Forelimb muscle (tissue), 1 donor: ENCODE results near the gene VEGFD. TPM values are rescaled to one million over a fixed set of nuclear protein-coding genes. Genes with fewer than 3 reads are reported as not detected.
A peak's percentile ranks its signal among the peaks of the same experiment; 100 is the strongest.

Experiments
- DNase-seq: peaks from one replicate; pipeline ENCODE4 v3.0.0-alpha.2; 2013; ENCODE audit warnings: low read depth
- polyA plus RNA-seq: library from polyadenylated mRNA; unstranded; fragments of 120-200 nt; gene quantifications from one replicate; pipeline ENCODE4 v1.2.1, GENCODE V29; 2013; ENCODE audit not compliant: insufficient read length

The VEGFD gene
- polyA plus RNA-seq, 1 donor = 0.59 TPM

DNA sequence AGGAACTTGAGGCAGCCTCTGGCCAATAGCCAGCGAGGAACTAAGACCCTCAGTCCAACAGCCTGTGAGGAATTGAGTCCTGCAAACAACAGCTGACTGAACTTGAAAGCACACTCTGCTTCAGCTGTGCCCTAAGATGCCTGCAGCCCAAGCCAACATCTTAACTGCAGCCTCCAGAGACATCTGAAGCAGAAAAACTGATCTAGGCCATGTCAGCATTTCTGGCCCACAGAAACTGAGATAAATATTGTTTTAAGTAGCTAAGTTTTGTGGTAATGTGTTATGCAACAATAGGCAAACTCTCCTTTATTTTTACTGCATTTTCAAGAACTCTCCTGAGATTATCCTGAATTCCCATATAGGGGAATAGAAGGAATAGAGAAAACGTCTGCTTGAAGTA is 24.5 kb downstream of the VEGFD start:
- DNase-seq = no peak

DNA sequence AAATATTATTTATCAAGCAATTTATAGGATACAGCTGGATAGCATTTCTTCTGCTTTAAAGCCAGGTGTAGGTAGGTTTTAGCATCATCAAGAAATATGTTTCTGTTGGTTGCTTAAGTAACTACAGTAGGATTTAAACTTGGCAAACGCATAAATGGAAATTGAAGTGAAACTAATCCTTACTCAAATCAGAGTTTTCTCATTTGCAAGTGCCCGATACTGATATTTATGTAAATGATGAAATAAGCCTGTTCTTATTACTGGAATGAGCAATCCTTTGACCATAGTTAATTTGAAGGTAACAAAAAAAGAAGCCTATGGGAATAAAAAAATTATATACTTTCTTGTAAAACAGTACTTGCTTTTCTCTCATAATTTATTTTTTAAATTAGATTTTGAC is 25.7 kb downstream of the VEGFD start:
- DNase-seq = no peak

DNA sequence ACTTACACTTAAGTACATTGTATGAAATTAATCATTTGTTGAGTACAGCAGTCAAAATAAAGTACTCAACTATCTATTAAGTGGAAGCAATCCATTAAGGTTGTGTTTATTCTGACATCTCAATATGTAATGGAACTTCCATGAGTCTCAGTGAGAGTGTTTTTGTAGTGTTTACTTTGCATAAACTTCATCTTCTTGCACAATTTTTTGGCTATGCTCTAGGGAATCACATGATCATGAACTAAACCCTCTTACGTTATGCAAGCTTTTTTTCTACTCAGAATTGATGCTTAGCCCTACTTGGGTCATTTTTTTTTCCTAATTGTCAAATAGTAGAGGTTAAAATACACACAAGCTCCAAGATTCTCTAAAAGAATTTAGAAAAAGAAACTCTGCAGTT is 27.8 kb downstream of the VEGFD start:
- DNase-seq = peak; percentile 29

DNA sequence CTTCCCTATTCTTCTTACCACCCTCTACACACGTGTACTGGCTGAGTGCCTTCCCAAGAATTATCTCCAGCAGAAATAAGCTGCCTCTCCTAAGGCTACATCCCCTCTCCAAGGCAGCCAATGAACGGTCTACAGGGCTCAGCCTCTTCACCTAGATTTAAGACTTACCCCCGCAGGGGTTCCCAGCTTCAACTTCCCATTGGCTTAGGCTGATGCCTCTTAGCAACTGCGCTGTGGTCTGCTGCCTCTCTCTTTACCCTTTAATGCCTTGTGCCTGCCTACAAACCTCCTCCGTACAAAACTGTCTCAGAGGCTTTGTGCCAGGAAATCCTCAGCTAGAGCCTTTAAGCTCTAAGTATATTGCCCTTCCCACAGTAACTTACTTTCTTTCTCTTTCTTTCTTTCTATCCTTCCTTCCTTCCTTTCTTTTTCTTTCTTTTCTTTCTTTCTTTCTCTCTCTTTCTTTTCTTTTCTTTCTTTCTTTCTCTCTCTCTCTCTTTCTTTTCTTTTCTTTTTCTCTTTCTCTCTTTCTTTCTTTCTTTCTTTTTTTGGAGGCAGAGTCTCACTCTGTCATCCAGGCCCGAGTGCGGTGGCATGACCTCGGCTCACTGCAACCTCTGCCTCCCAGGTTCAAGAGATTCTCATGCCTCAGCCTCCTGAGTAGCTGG is 33.8 kb downstream of the VEGFD start:
- DNase-seq = no peak

DNA sequence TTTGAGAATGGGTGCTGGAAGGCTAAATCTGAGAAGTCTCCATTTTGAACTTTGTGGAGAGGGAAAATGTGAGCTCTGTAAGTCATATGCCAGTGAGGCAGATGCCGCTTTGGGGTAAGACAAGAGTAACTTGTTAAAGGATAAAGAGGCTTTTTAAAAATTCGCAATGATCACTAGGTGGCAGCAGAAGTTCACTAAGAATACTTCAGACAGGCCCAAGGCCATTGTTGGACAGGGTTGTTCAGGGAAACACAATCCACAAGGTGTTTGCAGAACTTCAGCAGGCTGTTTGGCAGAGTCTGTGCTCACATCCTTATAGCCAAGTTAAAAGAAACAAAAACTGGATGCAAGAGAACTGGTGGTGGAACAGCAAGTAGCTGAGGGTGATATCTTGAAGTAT is 35.2 kb downstream of the VEGFD start:
- DNase-seq = peak; percentile 35

DNA sequence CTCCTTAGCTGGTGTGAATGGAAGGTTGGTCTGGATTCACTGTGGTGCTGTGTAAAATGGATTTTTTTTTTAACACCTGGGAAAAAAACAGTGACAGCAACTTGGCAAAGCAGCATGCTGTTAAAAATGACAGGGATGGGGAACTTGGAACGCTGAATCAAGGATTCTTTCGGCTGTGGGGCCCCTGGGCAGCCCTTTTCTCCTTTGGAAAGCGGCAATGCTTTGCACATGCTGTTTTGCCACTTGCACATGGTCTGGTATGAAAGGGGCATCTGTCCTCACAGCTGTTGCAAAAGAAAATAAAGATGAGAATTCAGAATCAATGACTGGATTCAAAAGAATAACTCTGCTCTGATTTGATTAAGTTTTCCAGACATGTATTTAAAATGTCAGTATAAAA is 38.2 kb downstream of the VEGFD start:
- DNase-seq = no peak

DNA sequence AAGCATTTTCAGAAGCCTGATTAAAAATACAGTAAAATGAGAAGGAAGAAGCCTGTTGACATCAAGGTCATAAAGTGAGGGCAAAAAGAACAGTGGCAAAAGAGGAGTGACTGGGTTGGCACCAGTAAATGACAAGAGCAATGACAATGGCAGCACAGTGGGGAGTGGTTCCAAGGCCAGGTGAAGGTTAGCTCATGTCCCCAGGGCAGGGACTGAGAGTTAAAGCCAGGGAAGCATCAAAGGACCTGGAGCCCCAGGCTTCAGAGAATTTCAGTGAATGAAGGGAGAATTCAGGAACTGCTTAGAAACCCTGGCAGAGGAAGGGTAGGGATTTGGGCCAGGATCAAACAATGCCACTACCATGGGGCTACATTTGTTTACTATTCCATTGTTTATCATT is 40.1 kb downstream of the VEGFD start:
- DNase-seq = no peak

DNA sequence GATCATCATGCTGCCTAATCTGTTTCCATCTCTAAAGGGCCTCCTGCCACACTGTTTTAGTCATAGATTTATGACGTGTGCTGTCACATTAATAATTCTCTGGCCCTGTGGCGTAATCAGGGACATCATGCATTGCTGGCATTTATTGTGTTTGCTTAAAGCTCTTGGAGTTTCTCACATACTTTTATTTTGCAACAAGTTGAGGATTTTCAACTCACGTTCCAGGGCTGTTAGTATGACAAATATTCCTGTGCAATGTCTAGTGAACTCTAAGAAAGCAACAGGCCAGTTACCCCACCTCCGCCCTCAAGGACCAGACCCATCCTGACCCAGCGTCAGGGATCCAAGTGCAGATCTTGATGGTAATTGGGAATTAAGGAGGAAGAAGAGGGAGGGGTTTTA is 41.1 kb downstream of the VEGFD start:
- no peak for DNase-seq

DNA sequence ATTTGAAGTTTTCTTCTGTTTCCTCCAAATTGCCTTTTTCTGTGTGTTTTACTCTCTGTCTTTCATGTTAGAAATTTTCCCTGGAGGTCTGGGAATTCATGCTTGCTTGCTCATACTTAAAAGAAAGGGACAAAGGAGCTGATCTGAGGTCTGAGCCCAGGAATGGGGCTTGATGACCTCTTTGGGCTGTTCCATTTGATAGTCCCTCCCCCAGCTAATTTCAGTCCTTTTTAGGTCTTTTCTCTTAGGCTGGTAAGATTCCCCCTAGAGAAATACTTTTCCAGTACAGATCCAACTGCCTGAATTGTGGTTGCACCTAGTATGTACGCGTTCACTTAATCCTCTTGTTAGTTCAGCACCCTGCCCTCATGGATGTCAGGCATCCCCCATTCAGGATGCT is 43.3 kb downstream of the VEGFD start:
- no peak for DNase-seq

DNA sequence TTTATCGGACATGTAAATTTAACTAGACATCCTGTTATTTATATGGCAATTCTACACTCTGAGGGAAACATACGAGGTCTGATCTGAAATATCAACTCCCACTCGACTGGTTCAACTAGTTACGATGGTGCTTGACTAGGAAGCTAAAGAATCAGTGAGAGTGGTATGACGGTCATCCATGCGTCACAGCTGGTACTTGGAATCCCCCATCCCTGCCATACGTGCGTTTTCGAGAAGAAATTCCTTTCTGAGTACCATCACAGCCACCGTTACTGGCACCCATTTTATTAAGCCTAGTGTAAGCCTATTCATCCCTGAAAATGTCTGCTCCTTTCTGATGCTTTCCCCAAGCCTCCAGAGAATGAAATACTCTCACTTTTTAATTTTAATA is 48.2 kb downstream of the VEGFD start:
- DNase-seq = no peak

DNA sequence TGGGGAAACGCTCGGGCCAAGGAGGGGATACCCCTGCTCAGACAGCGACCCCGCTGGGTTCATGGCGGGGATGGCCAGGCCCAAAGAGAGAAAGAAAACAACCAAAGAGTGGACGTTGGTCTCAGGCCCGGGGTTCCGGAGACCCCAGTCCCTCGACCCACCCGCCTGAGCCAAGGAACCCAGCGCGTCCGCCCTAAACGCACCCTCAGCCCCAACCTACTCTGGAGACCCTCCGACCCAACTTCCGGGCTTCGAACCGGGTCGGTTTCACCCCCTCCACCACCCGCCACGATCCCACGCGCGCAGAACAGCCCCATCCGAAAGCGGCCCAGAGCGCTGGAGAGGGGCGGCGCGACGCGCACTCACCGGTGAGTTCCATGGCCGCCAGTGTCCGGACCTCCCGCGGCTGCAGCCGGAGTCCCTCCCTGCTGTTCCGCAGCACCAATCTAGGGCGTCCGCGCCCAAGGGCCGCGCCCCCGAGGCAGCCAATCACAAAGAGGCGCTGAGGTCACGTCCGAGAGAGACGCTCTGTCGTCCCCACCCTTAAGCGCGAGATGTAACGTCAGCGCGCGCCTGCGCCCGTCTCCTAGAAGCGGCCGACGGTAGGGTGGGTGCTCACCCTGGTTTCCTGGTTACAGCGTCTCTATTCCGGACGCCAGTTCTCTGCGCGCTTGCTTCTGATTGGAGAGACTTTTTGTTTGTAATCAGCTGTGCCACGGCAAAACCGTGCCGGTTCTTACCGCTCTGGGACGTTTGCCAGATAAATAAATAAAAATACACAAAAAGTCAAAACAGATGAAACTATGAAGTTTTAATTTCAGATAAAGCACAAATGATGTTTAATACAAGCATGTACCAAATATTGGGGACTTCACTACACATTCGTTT is 48.8 kb downstream of the VEGFD start, which contains the start of gene PIGA:
PIGA (minus strand) TSS at position 389 of the 888 bp plus-strand sequence. CDS start 3,593 bp downstream, outside the sequence.
- DNase-seq = peak; percentile 89

DNA sequence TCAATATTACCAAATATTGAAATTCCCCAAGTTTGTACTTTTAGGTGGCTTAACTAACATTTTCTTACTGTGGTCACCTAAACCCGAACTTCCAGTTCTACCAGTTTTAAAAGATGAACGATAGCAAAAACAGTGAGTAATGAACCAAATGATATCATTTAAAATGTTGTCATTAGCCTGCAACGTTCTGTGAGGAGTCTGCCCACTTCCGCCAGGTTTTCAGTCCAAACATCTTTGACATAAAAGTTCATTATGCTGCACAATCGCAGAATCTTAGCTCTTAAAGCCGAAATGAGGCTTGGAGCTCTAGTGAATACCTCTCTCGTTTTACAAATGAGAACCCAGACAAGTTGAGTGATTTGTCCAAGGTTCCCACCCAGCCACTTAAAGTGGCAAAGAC is 49.7 kb downstream of the VEGFD start:
- DNase-seq = no peak

DNA sequence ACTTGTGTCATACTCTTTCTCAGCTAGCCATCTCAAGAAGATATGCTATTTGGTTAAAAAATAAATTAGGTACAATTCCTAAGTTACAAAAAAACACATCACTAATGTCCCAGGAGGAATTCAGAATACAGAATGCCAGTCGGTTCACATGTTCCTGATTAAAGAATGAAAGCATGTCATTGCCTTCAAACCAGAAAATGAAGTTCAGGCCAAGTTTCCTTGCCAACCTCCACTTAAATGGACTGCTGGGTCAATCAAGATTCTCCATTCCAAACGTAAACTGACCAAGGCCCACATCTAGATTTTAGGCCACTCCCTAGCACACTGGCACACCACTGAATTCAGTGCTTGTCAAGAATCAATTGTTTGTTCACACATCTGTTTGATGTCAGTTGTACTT is 55.4 kb downstream of the VEGFD start:
- no peak for DNase-seq

DNA sequence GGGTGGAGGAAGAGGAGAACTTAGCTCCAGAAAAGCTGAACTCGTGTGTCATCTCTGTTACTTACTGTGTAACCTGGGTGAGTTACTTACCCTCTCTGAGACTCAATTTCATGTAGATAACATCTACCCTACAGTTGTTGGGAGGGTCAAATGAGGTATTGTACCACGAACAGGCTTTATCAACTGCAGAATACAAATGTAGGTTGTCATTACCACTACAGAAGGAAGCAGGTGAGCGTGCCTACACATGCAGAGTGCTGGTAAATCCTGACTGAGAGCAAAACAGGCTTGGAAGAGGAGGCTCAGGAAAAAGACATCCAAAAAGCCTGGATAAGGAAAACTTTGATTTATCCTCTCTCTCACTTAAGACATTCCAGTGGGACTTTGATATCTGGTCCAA is 56.1 kb downstream of the VEGFD start:
- no peak for DNase-seq

DNA sequence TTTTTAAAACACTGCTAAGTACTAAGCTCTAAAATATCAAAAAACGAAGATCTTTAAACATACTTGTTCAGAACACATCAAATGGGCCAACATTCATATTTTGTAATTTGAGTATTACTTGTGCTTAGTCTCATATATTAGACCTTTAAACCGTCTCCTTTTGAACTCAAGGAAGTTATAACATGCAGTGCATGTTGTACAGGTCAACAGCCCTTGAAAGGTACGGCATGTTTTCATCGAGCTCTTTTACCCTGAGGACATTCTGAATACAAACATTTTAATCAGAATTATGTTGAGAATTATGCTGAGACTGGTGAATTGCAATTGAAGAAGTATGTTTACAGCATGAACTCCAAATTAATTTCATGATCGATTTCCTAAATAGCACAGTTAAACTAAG is 61.7 kb downstream of the VEGFD start:
- no peak for DNase-seq

DNA sequence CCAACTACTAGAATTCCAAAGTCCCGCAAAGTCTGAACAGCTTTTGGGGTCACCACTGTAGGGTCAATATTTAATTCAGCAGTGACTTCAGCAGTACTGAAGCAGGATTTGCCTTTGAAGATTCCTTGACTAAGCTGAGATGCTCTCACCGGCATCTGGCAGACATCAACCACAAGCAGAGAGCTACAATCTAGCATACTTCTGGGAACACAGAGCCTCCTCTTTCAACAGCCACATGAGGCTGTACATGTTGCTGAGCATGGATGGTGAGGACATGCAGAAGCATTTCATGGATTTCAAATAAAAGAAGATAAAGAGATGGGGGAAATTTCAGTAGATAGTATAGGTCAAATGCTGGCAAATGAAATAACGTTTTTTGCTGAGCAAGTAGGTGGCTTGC is 62.1 kb downstream of the VEGFD start:
- DNase-seq = no peak

DNA sequence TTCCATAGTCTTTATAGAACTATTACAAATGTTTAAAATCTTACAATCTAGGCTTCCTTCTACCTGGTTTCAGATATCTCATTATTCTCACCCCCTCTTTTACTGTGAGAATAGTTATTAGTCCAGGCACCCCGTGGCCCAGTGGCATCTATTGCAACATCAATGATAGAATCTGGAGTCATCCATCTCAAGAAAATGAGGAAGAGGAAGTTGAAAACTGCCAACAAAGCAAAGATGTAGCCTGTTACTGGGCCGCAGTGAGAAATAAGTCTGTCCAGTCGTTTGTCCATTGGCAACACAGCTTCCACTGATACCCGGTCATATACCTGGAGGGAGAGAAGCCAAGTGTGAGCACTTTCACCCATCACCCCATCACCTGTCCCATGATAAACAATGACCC is 62.8 kb downstream of the VEGFD start:
- DNase-seq = no peak

DNA sequence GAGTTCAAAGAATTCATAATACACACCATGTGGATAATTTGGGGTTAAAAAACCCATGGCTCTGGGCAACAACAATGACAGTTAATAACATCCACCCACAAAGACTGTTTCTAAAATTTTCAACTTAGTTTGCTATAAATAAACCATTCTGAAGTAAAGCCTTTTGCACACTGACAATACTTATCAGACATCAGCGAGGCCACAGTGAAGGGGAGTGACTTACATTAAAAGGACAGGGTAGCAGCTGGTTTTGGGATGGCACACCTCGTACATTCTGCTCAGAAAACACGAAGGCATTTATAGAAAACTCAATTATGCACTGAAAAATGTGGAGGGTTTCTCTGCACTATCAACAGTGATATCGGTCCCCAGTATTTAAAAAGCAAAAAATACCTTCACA is 63.9 kb downstream of the VEGFD start:
- DNase-seq = no peak

DNA sequence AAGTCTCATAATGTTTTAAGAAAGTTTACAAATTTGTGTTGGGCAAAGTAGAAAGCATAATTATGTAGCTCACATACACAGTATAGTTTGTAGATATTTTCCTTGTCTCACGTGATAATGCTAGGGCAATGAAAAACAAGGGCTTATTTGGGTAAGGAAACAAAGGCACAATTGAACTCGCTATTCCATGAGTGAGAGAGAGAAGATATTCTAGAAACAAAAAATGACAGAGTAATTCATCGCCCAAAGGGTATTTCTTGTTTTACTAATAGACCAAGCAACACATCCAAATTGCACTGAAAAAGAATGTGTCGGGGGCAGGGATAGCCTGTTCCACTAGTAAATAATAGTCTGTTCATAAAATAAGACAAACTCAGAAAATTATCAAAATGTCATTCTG is 65.1 kb downstream of the VEGFD start:
- no peak for DNase-seq

DNA sequence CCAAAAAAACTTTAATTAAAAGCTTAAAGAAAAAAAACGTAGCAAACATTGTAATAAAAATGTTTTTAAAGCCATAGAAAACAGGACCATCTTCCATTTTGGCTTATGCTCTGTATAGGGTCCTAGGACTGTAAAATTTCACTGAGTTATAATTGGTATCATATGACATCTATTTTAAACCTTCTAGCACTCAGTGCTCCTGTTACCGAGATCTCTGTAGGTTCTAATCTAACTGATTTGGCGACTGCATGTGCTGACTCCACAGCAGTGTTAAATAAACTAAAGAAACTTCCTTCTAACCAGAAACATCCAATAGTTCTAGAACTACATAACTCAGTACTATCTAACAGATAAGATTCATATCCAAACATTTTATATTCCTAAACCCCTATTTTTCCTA is 68.7 kb downstream of the VEGFD start, which contains the start of gene ASB11:
ASB11 (minus strand) TSS at position 132 of the 400 bp plus-strand sequence; CDS start at position 97, 35 bp downstream.
- no peak for DNase-seq

DNA sequence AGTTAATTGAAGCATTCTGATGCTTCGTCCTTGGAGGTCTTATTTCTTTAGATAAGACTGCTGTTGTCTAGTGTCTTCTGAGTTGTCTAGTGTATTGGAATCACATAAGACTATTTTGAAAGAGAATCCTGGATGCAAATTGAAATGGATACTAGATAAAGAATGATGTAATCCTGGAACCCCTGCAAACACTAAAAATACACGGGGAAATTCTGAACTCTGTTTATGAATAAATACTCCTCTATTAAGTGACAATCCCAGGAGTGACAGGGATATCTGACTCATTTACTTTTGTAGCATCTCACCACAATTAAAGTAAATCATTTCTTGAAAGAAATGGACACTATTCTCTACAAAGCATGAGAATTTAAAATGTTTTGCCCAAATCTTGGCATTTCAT is 69.7 kb downstream of the VEGFD start:
- no peak for DNase-seq

DNA sequence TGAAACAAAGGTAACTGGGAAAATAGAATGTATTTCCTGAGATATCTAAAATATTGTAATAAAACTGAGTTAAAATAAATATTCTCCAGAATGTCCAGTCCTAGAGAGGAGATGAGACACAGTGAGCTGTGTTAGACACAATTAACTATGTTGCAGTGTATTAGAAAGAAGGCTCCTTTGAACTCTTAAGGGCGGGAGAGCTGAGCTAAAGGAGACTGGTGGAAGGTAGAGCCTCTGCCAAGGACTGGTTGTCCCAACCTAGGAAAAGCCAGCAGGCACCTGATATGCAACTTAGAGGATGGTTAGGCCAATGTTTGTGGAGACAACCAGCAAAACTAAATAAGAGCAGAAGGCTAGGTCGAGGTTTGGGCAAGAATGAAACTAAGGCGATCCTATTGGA is 73.1 kb downstream of the VEGFD start:
- DNase-seq = no peak

DNA sequence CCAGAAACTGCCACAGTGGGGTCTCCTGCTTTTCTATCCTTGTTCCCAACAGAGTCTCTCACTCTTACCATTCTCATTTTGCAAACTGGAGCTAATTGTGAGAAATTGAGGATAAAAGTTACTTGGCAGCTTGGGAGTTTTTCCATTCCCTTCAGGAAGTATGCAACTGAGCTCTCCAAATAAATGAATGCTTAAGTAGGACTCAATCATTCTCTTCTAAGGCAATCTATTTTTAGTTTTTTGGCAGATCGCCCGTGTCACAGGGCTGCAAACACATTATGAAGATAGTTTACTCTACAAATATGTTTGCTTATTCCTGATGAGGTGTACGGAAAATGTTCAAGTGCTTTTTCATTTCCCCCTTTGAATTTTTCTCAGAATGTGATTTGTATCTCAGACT is 74.1 kb downstream of the VEGFD start:
- DNase-seq = peak; percentile 60
